GM23248 (cell line): ENCODE measurements around the gene CPNE6. TPM values are rescaled to one million over a fixed set of nuclear protein-coding genes. Genes with fewer than 3 reads are reported as not detected.
"Not testable (repeated sequence)": the region's sequence is repeated elsewhere in the genome, so short reads cannot be mapped to it uniquely, and the experiment has no call there.

Experiments
- DNase-seq: peaks from one replicate; pipeline ENCODE4 v3.0.0-alpha.2; 2015
- H2AFZ ChIP-seq: fragments of 200-600 bp; sonication (generic); 2 replicates; pipeline ENCODE4 v1.6.1; 2016; ENCODE audit warnings: antibody characterized with exemption
- H3F3A ChIP-seq: fragments of 200-600 bp; sonication (generic); 2 replicates; pipeline ENCODE4 v1.6.1; 2016; ENCODE audit warnings: mild to moderate bottlenecking, antibody characterized with exemption, mixed run types; ENCODE audit not compliant: insufficient read depth
- H3K27ac ChIP-seq: fragments of 200-600 bp; sonication (generic); 2 replicates; pipeline ENCODE4 v1.5.1; 2016; ENCODE audit warnings: mild to moderate bottlenecking
- H3K27me3 ChIP-seq: fragments of 200-600 bp; sonication (generic); replicated peaks from 2 replicates; pipeline ENCODE4 v1.6.1; 2016; ENCODE audit warnings: mild to moderate bottlenecking; ENCODE audit not compliant: insufficient read depth
- H3K36me3 ChIP-seq: fragments of 200-600 bp; sonication (generic); 2 replicates; pipeline ENCODE4 v1.6.1; 2016; ENCODE audit warnings: low read depth, mild to moderate bottlenecking
- H3K4me1 ChIP-seq: fragments of 200-600 bp; sonication (generic); 2 replicates; pipeline ENCODE4 v1.6.1; 2016; ENCODE audit warnings: mild to moderate bottlenecking; ENCODE audit not compliant: insufficient read depth
- H3K4me2 ChIP-seq: fragments of 200-600 bp; sonication (generic); one replicate; pipeline ENCODE4 v1.6.1; 2016; ENCODE audit warnings: mild to moderate bottlenecking; ENCODE audit not compliant: unreplicated experiment
- H3K4me3 ChIP-seq: fragments of 200-600 bp; sonication (generic); 2 replicates; pipeline ENCODE4 v1.5.1; 2016; ENCODE audit warnings: mild to moderate bottlenecking
- H3K79me2 ChIP-seq: fragments of 200-600 bp; sonication (generic); 2 replicates; pipeline ENCODE4 v1.6.1; 2016; ENCODE audit warnings: mild to moderate bottlenecking; ENCODE audit not compliant: insufficient read depth
- H3K9ac ChIP-seq: fragments of 200-600 bp; sonication (generic); 2 replicates; pipeline ENCODE4 v1.6.1; 2016; ENCODE audit warnings: mild to moderate bottlenecking
- H3K9me2 ChIP-seq: fragments of 200-600 bp; sonication (generic); 2 replicates; pipeline ENCODE4 v1.6.1; 2016; ENCODE audit warnings: mixed run types, mild to moderate bottlenecking, moderate library complexity; ENCODE audit not compliant: insufficient read depth
- H3K9me3 ChIP-seq: fragments of 200-600 bp; sonication (generic); one replicate; pipeline ENCODE4 v1.6.1; 2017; ENCODE audit warnings: low read depth
- H4K20me1 ChIP-seq: fragments of 200-600 bp; sonication (generic); 2 replicates; pipeline ENCODE4 v1.6.0; 2016; ENCODE audit not compliant: insufficient read depth
- EZH2 ChIP-seq: fragments of 200-600 bp; sonication (generic); IDR thresholded peaks from 2 replicates; pipeline ENCODE4 v1.6.1; 2018; ENCODE audit warnings: antibody characterized with exemption, mild to moderate bottlenecking; ENCODE audit not compliant: insufficient read depth, poor library complexity, severe bottlenecking
- EZH2phosphoT487 ChIP-seq: fragments of 200-600 bp; sonication (generic); IDR thresholded peaks from 2 replicates; pipeline ENCODE4 v1.6.1; 2018; ENCODE audit warnings: antibody characterized with exemption, moderate library complexity, mild to moderate bottlenecking, low read depth; ENCODE audit not compliant: insufficient read depth
- WGBS, 2 experiments: methylation state at CpG; one replicate each; pipeline ENCODE4 v1.1.6; 2015 to 2017; ENCODE audit warnings: low lambda C conversion rate in 2 of 2, low coverage in 1 of 2; ENCODE audit errors: missing lambda C conversion rate in 2 of 2; 5-methylcytosine and 5-hydroxymethylcytosine counted together
- in situ Hi-C: fragments of 300-500 bp; cut with MboI; formaldehyde crosslinking; loops from 2 replicates; pipeline ENCODE4 v1.15.0; 2020
- polyA plus RNA-seq: library from polyadenylated mRNA; unstranded; fragments of >200 nt; fragmentation: Nextera tagmentation; extraction: Ambion mirVana; gene quantifications from 2 replicates; pipeline ENCODE4 v1.2.1, GENCODE V29; 2016
- total RNA-seq: library from RNA; depleted of rRNA; stranded (reverse); fragments of >200 nt; shearing (Covaris generic); gene quantifications from 2 replicates; pipeline ENCODE4 v1.2.3, GENCODE V29; 2014

Gene CPNE6
- total and polyA plus RNA-seq, 2 experiments from 2014 or later: not detected

GRCh38 chr14:24036169-24036962 lies 35.0 kb upstream of the CPNE6 start:
- Histone ChIP-seq H3K36me3 (no peaks in the 10 kb centered on the region), H3K27me3 (no peaks in the 10 kb centered on the region), H3K4me3 (peak overlapping the region; percentile 73), H3K79me2 (no peaks in the 10 kb centered on the region), H3K27ac (peak overlapping the region; percentile 18), H3K9ac (peak overlapping the region; percentile 65), H3K4me2 (peak overlapping the region; percentile 73), H4K20me1 (no peaks in the 10 kb centered on the region), H3K9me2 (no peaks in the 10 kb centered on the region), H2AFZ (peak overlapping the region; percentile 84), H3K9me3 (no peaks in the 10 kb centered on the region), H3F3A (peaks cover 19% of the 10 kb centered on the region; the same call in 1 of the 2 replicates), H3K4me1 (peaks cover 17% of the 10 kb centered on the region)
- WGBS, 2 experiments: 1 to 6% methylated on average over 38 to 47 of the region's 50 CpGs
- TF ChIP-seq EZH2phosphoT487 (no peak), EZH2 (no peak)
- peak; percentile 78 for DNase-seq
- in situ Hi-C loops: no loop called here

- peak overlapping the region; percentile 73 for H3K4me3 ChIP-seq
These were observed 34.3 kb upstream of the CPNE6 start for GRCh38 chr14:24036963-24037657.

GRCh38 chr14:24037658-24038037 lies 33.7 kb upstream of the CPNE6 start:
- no peak overlapping the region for H3K27ac ChIP-seq
- TF ChIP-seq EZH2 (no peak), EZH2phosphoT487 (no peak)
- H3F3A ChIP-seq: peaks cover 17% of the 10 kb centered on the region; the same call in 1 of the 2 replicates
- H3K9me3 ChIP-seq: no peaks in the 10 kb centered on the region
- no peaks in the 10 kb centered on the region for H3K27me3 ChIP-seq
- no peak for DNase-seq
- in situ Hi-C loops: no loop called here
- H4K20me1 ChIP-seq: no peaks in the 10 kb centered on the region
- H3K36me3 ChIP-seq: no peaks in the 10 kb centered on the region
- no peak overlapping the region for H3K4me2 ChIP-seq
- no peak overlapping the region for H2AFZ ChIP-seq
- peaks cover 17% of the 10 kb centered on the region for H3K4me1 ChIP-seq
- H3K9me2 ChIP-seq: no peaks in the 10 kb centered on the region
- no peak overlapping the region for H3K4me3 ChIP-seq
- no peaks in the 10 kb centered on the region for H3K79me2 ChIP-seq
- WGBS, 2 experiments: 68 to 75% methylated on average over 14 of the region's 14 CpGs
- H3K9ac ChIP-seq: no peak overlapping the region

More at GRCh38 chr14:24036963-24037657, 34.3 kb upstream of the CPNE6 start:
- 33 to 39% methylated on average over 10 of the region's 10 CpGs for WGBS, 2 experiments
- H3K9me3 ChIP-seq, H3K27ac ChIP-seq, H3K9me2 ChIP-seq, H3K27me3 ChIP-seq, DNase-seq, H3K79me2 ChIP-seq, H3K36me3 ChIP-seq, H4K20me1 ChIP-seq, in situ Hi-C loops: not testable (repeated sequence)
- H2AFZ ChIP-seq: peak overlapping the region; percentile 84
- peaks cover 19% of the 10 kb centered on the region; the same call in 1 of the 2 replicates for H3F3A ChIP-seq
- peak overlapping the region; percentile 65 for H3K9ac ChIP-seq
- H3K4me2 ChIP-seq: peak overlapping the region; percentile 73
- peaks cover 17% of the 10 kb centered on the region for H3K4me1 ChIP-seq

GRCh38 chr14:24038686-24039085 lies 32.7 kb upstream of the CPNE6 start:
- Histone ChIP-seq H3K36me3 (no peaks in the 10 kb centered on the region), H4K20me1 (no peaks in the 10 kb centered on the region), H3K4me3 (no peak overlapping the region), H3K9ac (no peak overlapping the region), H3K9me3 (no peaks in the 10 kb centered on the region), H3K9me2 (no peaks in the 10 kb centered on the region), H3K27me3 (0 out of 2 replicates have a peak, but pooled peaks cover under 1% of the 10 kb centered on the region), H3K79me2 (no peaks in the 10 kb centered on the region), H2AFZ (no peak overlapping the region), H3K4me1 (peaks cover 12% of the 10 kb centered on the region; the same call in 1 of the 2 replicates), H3K27ac (no peak overlapping the region), H3K4me2 (no peak overlapping the region), H3F3A (peaks cover 7% of the 10 kb centered on the region; the same call in 1 of the 2 replicates)
- DNase-seq: no peak
- no peak for TF ChIP-seq EZH2phosphoT487
- TF ChIP-seq EZH2: no peak
- WGBS, 2 experiments: 81 to 88% methylated on average over 2 of the region's 2 CpGs
- in situ Hi-C loops: no loop called here
